Fibroblast of villous mesenchyme (primary cell): Measurements from ENCODE around the gene PASK. TPM values are rescaled to one million over a fixed set of nuclear protein-coding genes. Genes with fewer than 3 reads are reported as not detected.

Experiments
- DNase-seq: peaks from one replicate; pipeline ENCODE4 v3.0.0-alpha.2; 2010; ENCODE audit warnings: low read depth
- H3K4me3 ChIP-seq: 2 replicates; pipeline ENCODE4 v1.5.1; 2011; ENCODE audit warnings: low read depth, mild to moderate bottlenecking, low read length
- total RNA-seq: library from RNA; depleted of rRNA; stranded (reverse); fragments of >200 nt; gene quantifications from 2 replicates; pipeline ENCODE4 v1.2.3, GENCODE V29; 2012
- TF ChIP-seq, protein P1 (sequence below): IDR thresholded peaks from 2 replicates; pipeline ENCODE4 v1.5.1; 2012; ENCODE audit warnings: low read depth, mild to moderate bottlenecking, low read length; ENCODE audit not compliant: insufficient read depth

The PASK gene
- total RNA-seq, 1 donor = 2.6 TPM

DNA sequence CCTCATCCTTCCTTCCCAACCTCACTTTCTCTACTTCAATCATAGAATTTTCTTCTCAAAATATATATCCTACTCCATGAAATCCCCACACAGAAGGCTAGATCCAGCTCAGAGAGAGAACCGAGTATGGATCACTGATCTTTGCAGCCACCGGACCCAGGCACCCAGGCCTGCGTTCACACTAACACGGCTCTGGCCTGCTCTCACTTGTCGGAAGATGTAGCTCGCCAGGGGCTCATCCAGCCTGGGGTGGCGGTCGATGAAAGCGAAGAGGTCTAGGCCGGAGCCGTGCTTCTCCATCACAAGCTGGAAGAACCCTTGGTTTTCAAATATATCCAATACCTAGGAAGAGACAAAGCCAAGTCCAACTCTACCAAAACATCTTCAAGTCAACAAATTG, 34.4 kb downstream of the PASK start:
- no peak for DNase-seq
- TF ChIP-seq, protein P1, sequence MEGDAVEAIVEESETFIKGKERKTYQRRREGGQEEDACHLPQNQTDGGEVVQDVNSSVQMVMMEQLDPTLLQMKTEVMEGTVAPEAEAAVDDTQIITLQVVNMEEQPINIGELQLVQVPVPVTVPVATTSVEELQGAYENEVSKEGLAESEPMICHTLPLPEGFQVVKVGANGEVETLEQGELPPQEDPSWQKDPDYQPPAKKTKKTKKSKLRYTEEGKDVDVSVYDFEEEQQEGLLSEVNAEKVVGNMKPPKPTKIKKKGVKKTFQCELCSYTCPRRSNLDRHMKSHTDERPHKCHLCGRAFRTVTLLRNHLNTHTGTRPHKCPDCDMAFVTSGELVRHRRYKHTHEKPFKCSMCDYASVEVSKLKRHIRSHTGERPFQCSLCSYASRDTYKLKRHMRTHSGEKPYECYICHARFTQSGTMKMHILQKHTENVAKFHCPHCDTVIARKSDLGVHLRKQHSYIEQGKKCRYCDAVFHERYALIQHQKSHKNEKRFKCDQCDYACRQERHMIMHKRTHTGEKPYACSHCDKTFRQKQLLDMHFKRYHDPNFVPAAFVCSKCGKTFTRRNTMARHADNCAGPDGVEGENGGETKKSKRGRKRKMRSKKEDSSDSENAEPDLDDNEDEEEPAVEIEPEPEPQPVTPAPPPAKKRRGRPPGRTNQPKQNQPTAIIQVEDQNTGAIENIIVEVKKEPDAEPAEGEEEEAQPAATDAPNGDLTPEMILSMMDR = no peak
- H3K4me3 ChIP-seq = no peak overlapping the region

DNA sequence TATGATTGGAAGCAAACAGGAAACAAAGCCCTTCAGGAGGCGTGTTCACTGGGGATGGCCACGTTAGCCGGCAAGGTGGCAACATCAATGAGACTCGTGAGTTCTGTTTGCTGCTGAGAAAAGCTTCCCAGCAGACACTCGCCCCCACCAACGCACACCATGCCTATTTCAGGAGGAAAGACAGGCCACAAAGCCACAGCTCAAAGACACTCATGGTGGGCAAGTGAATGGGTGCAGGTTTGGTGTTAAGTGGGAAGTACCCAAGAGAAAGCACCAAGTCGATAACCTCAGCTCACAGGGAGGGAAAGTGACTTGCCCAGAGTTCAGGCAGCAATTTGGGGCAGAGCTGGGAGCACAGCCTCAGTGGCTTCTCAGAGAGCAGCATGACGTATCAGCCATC, 36.7 kb downstream of the PASK start:
- H3K4me3 ChIP-seq = no peak overlapping the region
- no peak for DNase-seq
- TF ChIP-seq, protein P1 = no peak

DNA sequence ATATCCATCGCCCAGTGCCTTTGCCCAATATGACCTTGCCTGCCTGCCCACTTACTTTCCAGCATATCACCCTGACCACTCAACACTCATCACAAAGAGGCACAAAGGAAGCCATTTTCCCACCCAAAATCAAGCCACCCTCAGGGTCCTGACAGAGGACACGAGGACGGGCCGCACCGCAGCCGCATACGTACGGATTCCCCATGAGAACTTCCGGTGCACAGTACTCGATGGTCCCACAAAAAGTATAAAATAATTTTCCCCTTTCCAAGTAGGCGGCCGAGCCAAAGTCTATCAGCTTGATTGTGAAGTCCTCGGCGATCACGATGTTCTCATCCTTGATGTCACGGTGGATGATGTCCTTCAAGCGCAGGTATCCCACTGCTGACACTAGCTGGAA, 37.2 kb downstream of the PASK start:
- TF ChIP-seq, protein P1 = no peak
- H3K4me3 ChIP-seq = no peak overlapping the region
- no peak for DNase-seq

DNA sequence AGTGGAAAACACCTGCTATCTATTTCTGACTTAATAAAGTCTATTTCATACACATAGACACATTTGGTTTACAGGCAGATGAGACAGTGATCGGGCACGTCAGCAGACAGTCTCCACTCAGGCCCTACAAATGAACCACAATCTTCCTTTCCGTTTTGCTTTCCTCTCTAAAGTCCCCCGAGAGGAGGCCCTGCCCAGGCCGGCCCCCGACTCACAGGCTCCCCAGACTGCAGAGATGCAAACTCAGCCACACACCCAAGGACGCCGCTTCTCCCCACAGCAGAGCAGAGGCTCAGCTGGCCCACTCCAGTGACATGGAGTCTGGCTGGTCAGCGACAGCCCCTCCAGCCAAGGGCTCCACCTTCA, 37.8 kb downstream of the PASK start:
- H3K4me3 ChIP-seq = no peak overlapping the region
- no peak for DNase-seq
- TF ChIP-seq, protein P1 = no peak

DNA sequence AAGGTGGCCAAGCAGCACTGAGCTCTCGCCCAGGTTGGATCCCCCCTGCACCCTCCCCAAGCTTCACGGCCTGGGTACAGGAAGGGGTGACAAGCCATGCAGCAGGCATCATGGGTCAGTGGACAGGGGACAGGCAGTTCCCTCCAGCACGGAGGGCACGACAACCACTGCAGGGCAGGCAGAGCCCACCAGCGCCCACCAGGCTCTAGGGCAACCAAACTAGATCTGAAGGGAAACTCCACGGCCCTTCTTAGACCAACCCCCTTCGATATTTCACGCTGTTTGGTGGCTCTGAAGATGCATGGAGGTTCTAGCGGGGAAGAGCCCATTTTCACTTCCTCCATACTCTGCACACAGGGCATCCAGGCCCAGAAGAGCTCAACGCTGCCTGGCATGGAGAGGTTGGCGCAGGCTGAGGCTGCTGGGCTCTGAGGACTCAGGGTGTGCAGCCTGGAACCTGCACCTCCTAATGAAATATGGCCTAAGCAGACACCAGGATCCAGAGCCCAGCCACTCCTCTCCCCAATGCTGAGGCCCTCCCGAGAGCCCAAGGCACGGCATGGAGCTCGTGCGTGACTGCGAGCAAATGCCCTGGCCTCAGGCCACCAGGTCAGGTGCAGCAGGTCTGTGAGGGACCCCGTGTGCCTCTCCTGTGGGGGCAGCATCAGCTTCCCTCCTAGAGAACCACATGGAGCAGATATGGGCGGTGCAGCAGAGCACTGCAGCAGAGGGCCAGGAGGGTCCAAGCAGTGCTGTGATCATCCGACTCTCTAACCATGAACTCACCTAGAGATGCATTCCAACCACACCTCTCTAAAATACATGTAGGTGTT, 38.4 kb downstream of the PASK start:
- TF ChIP-seq, protein P1 = no peak
- DNase-seq = no peak
- H3K4me3 ChIP-seq = no peak overlapping the region

DNA sequence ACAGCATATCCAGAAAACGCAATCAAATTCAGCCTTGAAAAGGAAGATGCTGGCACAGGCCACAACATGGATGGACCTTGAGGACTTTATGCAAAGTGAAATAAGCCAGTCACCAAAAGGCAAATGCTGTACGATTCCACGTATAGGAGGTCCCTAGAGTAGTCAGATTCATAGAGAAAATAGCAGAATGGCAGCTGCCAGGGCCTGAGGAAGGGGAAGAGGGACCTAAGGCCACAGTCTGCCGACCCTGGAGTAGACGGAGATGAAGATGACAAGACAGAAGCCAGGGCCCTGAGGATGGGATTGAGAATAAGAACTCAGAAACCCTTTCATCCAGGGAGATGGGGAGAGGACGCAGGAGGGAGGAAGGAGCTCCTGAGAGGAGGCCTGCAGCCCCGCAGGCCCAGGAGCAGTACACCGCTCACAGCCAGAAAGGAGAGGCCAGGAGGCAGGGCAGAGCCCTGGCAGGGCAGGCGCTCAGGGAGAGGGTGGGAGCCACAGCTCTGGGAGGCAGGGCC, 39.1 kb downstream of the PASK start:
- no peak for DNase-seq
- TF ChIP-seq, protein P1 = no peak
- H3K4me3 ChIP-seq = no peak overlapping the region
